ENCODE measurements around the gene PON1.

The PON1 gene

DNA sequence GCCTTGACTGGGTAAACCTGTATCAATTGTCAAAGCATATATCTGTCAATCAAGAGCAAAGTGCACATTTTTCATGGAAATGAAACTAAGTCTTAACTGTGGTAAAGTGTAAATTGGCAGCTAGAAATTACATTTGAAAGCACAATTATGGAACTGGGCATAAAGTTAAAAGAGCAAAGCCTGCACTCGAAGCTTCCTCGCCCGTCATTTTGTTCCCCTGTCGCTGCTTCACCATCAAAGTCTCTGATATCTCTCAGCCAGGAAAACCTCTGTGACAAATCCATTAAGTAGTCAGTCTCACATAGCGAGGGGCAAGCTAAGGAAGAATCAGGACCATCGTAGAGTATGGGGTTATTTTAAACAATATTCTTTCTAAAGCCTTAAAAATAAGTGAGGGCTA, 27.9 kb downstream of the PON1 start:
- no peak for DNase-seq (ENCODE audit: low read depth)
- TF ChIP-seq, protein P1, sequence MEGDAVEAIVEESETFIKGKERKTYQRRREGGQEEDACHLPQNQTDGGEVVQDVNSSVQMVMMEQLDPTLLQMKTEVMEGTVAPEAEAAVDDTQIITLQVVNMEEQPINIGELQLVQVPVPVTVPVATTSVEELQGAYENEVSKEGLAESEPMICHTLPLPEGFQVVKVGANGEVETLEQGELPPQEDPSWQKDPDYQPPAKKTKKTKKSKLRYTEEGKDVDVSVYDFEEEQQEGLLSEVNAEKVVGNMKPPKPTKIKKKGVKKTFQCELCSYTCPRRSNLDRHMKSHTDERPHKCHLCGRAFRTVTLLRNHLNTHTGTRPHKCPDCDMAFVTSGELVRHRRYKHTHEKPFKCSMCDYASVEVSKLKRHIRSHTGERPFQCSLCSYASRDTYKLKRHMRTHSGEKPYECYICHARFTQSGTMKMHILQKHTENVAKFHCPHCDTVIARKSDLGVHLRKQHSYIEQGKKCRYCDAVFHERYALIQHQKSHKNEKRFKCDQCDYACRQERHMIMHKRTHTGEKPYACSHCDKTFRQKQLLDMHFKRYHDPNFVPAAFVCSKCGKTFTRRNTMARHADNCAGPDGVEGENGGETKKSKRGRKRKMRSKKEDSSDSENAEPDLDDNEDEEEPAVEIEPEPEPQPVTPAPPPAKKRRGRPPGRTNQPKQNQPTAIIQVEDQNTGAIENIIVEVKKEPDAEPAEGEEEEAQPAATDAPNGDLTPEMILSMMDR (conservative IDR thresholded peaks at IDR 0.05; ENCODE audit: control insufficient read depth, insufficient read depth, low read depth, low read length) = no peak
- no peak overlapping the region for H3K4me3 ChIP-seq (ENCODE audit: control insufficient read depth, low read depth, low read length)

DNA sequence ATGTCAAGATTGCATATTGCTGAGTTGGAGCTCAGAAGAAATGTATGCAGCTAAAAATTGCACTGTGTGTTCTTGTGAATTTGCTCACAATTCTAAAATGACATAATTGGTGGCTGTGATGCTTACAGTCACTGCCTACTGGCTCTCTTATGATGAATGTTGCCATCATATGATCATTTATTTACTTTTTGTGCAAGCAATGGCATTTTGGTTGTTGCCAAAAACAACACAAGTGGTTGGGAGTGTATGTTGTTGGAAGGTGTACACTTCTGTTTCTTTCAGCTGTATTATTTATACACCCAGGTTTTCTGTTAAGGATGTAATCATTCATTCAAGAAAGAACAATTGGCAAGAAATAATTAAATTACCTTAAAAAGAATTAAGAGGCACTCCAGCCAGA, 28.9 kb downstream of the PON1 start:
- H3K4me3 ChIP-seq (ENCODE audit: control insufficient read depth, low read depth, low read length) = no peak overlapping the region
- no peak for DNase-seq (ENCODE audit: low read depth)
- TF ChIP-seq, protein P1 (conservative IDR thresholded peaks at IDR 0.05; ENCODE audit: control insufficient read depth, insufficient read depth, low read depth, low read length) = no peak

DNA sequence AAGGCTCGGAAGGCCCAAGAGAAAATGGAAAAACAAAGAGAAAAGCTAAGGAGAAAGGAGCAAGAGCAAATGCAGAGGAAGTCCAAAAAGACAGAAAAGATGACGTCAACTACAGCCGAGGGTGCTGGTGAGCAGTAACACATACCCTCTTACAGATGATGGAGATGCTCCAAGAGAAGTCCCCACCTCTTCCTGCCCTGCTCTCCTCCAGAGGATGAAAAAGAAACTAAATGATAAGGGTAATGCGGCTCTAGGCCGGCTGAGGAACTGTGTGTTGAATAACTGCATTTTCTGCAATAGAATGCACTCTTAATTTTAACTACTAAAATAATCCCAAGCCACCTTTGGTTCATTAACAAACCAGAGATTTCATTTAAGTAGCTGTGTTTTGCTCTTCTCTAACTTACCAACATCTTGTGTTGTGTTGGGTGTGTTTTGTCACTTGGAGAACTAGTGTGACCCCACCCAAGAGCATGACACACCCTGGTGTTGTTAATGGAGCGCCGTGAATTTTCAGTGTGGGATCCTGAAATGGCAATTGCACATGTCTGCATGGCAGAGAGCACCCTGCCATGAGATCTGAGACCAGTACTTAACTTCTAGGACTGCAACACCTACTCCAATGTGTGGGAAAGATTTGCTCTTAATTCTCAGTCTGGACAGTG, 34.0 kb downstream of the PON1 start:
- TF ChIP-seq, protein P1 (conservative IDR thresholded peaks at IDR 0.05; ENCODE audit: control insufficient read depth, insufficient read depth, low read depth, low read length) = no peak
- no peak overlapping the region for H3K4me3 ChIP-seq (ENCODE audit: control insufficient read depth, low read depth, low read length)
- DNase-seq (ENCODE audit: low read depth) = no peak

DNA sequence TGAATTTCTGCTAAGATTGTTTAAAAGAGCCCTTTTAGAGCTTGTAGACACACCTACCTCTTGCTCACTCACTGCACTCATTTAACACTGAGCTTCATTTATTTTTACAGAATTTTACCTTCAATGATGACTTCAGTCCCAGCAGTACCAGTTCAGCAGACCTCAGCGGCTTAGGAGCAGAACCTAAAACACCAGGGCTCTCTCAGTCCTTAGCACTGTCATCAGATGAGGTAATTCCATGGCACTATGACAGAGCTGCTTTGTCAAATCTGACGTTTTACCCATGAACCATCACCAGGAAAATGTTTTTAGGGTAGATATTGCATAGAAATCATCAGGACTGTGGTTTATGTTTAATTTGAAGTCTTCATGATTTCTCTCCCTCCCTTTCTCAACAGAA, 38.2 kb downstream of the PON1 start:
- no peak overlapping the region for H3K4me3 ChIP-seq (ENCODE audit: control insufficient read depth, low read depth, low read length)
- peak; percentile 14 for DNase-seq (ENCODE audit: low read depth)
- TF ChIP-seq, protein P1 (conservative IDR thresholded peaks at IDR 0.05; ENCODE audit: control insufficient read depth, insufficient read depth, low read depth, low read length) = no peak

DNA sequence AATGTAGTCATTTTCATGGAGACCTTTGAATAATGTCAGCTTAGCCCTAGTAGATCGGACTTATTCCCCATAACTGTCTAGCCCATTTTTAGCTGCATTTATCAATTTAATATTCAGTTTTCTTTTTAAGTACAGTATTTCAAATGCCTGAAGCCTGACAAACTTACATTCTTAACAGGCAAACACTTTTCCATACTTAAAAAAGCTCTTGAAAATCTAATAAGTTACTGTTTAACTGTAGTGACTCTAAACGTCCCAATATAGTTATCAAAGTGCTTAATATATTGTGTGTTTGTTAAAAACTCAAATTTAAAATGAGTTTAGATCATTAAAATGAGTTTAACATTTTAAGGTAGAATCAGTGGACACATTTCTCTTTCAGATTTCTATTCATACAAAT, 44.9 kb downstream of the PON1 start:
- no peak for DNase-seq (ENCODE audit: low read depth)
- TF ChIP-seq, protein P1 (conservative IDR thresholded peaks at IDR 0.05; ENCODE audit: control insufficient read depth, insufficient read depth, low read depth, low read length) = no peak
- H3K4me3 ChIP-seq (ENCODE audit: control insufficient read depth, low read depth, low read length) = no peak overlapping the region

DNA sequence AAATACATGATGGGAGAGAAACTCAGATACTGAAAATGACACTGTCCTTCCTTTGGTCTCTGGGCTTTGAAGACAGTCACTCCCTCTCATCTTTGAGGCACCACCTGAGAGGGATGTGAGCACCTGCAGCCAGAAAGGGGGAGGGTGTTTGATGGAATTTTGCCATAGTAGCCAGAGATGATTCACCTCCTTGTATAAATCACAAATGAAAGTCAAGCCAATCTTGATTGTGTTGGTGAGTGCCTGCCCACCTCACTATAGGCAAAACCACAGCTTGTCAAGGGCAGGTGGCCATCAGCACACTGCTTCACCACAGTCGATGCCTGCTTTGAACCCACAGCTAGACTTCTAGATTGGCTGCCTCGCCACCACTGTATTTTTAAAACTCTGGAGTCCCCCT, 48.2 kb downstream of the PON1 start:
- DNase-seq (ENCODE audit: low read depth) = no peak
- TF ChIP-seq, protein P1 (conservative IDR thresholded peaks at IDR 0.05; ENCODE audit: control insufficient read depth, insufficient read depth, low read depth, low read length) = no peak
- H3K4me3 ChIP-seq (ENCODE audit: control insufficient read depth, low read depth, low read length) = no peak overlapping the region

DNA sequence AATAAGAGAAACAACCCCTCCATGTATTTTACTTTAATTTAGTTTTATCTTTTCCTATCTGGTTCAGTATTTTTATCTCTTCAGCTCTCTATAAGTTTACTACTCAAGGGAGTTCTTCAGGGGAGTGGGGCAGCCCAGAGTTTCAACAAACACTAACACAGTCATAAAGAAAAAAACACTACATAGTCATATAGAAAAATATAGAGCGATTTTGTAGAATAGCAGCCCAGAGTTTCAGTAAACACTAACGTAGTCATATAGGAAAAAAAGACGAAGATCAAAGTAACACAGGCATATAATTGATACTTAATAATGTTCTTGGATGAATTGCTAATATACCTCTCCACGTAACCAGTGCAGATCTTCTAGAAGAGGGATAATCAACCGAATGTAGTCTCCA, 54.7 kb downstream of the PON1 start:
- TF ChIP-seq, protein P1 (conservative IDR thresholded peaks at IDR 0.05; ENCODE audit: control insufficient read depth, insufficient read depth, low read depth, low read length) = no peak
- no peak for DNase-seq (ENCODE audit: low read depth)
- H3K4me3 ChIP-seq (ENCODE audit: control insufficient read depth, low read depth, low read length) = no peak overlapping the region

Measured in fibroblast of mammary gland (primary cell).